GM12872 (cell line): ENCODE results near the gene GNAO1.

Experiments
- CTCF ChIP-seq: IDR thresholded peaks from 3 replicates; pipeline ENCODE4 v1.5.1; 2011; ENCODE audit warnings: low read depth, mild to moderate bottlenecking, low read length, moderate library complexity; ENCODE audit not compliant: insufficient read depth

Gene GNAO1

GRCh38 chr16:56191156-56191815 is at the start of gene GNAO1:
TSS of gene GNAO1 (plus strand) at chr16:56191489. CDS start at chr16:56192236, 747 bp downstream.
- TF ChIP-seq CTCF, result no peak

- no peak for TF ChIP-seq CTCF
These were observed 47.6 kb upstream of the GNAO1 start for GRCh38 chr16:56143666-56144065.

- no peak for TF ChIP-seq CTCF
These were observed 45.9 kb upstream of the GNAO1 start for GRCh38 chr16:56145369-56145768.

- TF ChIP-seq CTCF, result no peak
These were observed 39.7 kb upstream of the GNAO1 start for GRCh38 chr16:56151621-56152020.

GRCh38 chr16:56161658-56162057 is 29.6 kb upstream of the GNAO1 start:
- no peak for TF ChIP-seq CTCF

- no peak for TF ChIP-seq CTCF
These were observed 28.2 kb upstream of the GNAO1 start for GRCh38 chr16:56163089-56163488.

- TF ChIP-seq CTCF, result no peak
These were observed 27.4 kb upstream of the GNAO1 start for GRCh38 chr16:56163938-56164337.

- TF ChIP-seq CTCF, result no peak
These were observed 26.7 kb upstream of the GNAO1 start for GRCh38 chr16:56164636-56165035.
